Heart left ventricle (tissue), 13 donors: ENCODE data around the gene AVPI1.

Experiments
- POLR2A ChIP-seq, 2 donors: fragments of 450-650 bp; IDR thresholded peaks; one replicate each; pipeline ENCODE4 v1.6.1; 2017; ENCODE audit warnings: antibody characterized with exemption in 2 of 2, mild to moderate bottlenecking in 2 of 2, moderate library complexity in 2 of 2
- TF ChIP-seq, protein P1 (sequence below), 12 donors: fragments of 200-600 bp; sonication (generic) in 4 of 12; IDR thresholded peaks; one replicate each; pipeline versions ENCODE4 v1.5.0 to v1.8.0; 2018 to 2022; ENCODE audit warnings: antibody characterized with exemption in 12 of 12, mild to moderate bottlenecking in 5 of 12
- donor health status: ischemic (EF 13 %, LVEDD 7.1; RV severe dilation, severe dysfunction).
- donor health status: DM: no; HTN: yes; CAD: no.
- donor health status: DM: no; HTN: no; CAD: no.
- donor health status: ischemic (EF 25% LVEDD 6.9; RV normal size, moderate dysfunction).
- donor health status: ischemic (EF 25% LVEDD 5.7; RV mildly dilated, moderate dysfunction).
- donor health status: ischemic (EF 35%, LVEDD 5.7; RV mildly dilated, moderate dysfunction).
- donor health status: nonischemic (EF 11% LVEDD 7.7; RV severe dilation, severe dysfunction).
- donor health status: DM: yes; HTN: yes; CAD: no.
- donor health status: PGD.
- donor health status: ischemic (EF 29% LVEDD 5.4; RV normal size, mild dysfunction).
- donor health status: nonischemic (EF 23%, LVEDD 6.1; RV moderate dilation, normal function).

DNA sequence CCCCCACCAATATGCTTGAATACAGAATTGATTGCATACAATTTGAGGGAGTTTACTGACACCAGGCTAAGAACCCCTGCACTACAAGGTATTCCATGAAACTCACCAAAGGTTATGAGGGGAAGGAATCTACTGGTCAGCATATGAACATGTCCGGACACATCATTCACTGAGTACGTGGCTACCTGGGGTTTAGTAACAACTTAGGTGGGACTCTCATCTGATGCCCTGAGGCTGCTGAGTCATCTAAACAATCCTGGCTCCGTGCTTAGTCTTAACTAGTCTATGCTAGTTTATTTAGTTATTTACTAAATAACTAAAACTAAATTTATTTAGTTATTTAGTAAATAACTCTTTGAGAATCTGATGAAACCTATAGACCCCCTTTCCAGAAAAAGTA, 35.3 kb downstream of the AVPI1 start:
- TF ChIP-seq, protein P1, sequence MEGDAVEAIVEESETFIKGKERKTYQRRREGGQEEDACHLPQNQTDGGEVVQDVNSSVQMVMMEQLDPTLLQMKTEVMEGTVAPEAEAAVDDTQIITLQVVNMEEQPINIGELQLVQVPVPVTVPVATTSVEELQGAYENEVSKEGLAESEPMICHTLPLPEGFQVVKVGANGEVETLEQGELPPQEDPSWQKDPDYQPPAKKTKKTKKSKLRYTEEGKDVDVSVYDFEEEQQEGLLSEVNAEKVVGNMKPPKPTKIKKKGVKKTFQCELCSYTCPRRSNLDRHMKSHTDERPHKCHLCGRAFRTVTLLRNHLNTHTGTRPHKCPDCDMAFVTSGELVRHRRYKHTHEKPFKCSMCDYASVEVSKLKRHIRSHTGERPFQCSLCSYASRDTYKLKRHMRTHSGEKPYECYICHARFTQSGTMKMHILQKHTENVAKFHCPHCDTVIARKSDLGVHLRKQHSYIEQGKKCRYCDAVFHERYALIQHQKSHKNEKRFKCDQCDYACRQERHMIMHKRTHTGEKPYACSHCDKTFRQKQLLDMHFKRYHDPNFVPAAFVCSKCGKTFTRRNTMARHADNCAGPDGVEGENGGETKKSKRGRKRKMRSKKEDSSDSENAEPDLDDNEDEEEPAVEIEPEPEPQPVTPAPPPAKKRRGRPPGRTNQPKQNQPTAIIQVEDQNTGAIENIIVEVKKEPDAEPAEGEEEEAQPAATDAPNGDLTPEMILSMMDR (IDR thresholded peaks at IDR 0.05) = no peak
- no peak for TF ChIP-seq POLR2A (IDR thresholded peaks at IDR 0.05)
